Stimulated activated CD8-positive, alpha-beta memory T cell treated with anti-CD3 and anti-CD28 coated beads, Interleukin-7, amount 100 ng/mL, for 24 hours (primary cell): ENCODE measurements around the gene MEDAG.
"Not testable (repeated sequence)": the region's sequence is repeated elsewhere in the genome, so short reads cannot be mapped to it uniquely, and the experiment has no call there.

ENCODE experiments used
- DNase-seq: peaks from one replicate; pipeline ENCODE4 v3.0.0-alpha.2; 2020; ENCODE audit warnings: low read depth

Gene MEDAG

DNA sequence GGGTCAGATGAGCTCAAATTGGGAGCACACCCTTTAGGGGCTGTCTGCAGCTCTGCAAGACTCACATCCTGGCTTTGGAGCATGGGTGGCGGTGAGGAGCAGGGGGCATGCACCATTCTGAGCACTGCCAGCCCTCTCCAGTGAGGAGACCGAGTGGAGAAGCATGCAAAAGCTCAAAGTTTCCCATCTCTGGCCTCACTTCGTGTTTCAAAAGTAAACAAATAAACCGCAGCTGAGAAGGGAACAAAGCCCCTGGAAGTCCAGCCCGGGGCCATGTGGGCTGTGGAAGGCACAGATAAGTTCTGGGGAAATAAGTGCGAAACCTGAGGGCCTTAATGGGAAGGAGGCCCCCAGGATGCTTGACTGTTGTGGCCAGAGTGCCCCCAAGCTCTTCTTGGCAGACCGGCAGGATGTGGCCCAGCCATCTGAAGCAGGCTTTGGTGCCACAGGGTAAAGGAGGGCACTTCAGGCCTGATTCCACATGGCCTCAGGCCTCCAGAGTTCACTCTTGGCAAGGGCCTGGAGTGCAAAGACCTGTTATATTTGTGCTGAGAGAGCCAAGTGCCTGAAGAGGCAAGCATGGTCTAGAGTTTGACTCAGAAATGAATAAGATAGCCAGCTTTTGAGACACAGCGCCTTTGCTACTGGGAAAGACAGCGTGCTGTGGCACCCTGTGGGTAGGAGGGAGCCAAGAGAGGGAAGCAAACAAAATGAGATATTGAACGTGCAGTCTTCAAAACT lies 1.2 kb downstream of the MEDAG start:
- no peak for DNase-seq

DNA sequence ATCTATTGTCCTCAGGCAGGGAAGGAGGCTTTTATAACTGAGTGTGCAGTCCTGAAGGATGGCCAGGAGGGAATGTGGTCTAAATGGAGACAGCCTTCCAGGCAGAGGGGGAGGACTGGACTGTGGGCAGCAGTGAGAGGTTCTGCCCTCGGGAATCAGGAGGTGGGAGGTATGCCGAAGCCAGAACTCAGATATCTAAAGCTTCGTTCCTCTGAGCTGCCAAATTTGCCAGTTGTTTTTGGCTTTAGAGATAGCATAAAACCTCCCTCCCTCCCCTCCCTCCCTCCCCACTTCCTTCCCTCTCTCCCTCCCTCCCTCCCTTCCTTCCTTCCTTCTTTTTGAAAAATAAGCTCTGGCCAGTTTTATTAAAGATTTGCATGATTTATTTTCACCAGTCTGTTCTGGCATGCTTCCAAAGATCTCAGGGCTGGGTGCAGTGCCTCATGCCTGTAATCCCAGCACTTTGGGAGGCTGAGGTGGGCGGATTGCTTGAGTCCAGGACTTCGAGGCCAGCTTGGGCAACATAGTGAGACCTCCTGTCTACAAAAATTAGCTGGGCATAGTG lies 2.4 kb downstream of the MEDAG start:
- DNase-seq: no peak

DNA sequence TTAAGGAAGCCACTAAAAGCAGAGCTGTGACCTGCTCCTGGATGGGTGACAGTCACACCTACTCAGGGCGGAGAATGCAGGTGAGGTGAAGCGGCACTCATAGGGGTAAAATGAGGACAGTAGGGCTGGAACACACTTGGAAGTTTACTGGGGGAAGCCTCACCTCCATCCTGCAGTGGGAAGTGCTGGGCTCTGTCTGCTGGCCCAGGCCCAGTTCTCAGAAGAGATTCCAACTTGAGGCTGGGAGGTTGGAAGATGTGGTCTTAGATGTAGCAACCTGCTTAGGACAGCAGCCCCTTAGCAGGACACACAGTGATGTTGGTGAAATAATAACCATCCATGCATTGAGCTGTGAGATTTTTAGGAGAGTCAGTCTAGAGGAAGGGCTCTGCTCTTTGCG lies 4.6 kb downstream of the MEDAG start:
- DNase-seq: no peak

DNA sequence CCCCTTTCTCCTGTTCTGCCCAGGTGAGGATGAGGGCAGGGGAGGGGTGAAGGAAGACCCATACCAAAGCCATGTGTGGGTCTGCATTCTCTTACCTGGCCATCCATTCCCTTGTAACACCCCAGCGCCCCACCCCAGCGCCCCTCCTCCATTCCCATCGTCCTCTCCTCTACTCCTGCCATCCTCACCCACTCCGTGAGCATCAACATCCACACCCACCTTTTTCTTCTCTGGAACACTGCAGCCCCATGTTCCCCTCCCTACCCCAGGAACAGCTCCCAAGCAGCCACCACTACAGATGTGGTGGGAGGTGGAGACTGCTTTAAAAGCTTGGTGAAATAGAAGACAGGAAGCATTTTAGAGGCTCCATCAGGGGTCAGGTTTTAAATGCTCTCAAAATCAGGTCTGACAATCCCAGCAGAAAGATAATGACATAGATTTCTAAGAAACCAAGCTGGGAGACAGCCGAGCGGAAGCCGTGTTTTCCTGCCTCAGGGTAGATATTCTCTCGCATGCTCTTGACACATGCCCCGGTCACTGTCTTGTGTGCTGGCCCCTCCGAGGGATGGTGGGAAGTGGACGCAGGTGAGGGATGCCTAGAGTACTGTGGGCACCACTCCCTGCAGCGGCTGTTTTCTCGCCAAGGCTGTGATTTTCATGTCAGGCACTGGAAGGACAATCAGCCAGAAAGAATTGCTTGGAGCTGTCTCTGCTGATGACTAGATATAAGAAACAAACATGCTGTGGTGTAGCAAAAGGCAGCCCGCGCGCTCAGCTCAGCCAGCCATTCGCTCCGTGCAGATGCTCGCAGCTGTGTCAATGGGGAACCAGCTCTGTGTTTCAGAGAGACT lies 9.8 kb downstream of the MEDAG start:
- no peak for DNase-seq

DNA sequence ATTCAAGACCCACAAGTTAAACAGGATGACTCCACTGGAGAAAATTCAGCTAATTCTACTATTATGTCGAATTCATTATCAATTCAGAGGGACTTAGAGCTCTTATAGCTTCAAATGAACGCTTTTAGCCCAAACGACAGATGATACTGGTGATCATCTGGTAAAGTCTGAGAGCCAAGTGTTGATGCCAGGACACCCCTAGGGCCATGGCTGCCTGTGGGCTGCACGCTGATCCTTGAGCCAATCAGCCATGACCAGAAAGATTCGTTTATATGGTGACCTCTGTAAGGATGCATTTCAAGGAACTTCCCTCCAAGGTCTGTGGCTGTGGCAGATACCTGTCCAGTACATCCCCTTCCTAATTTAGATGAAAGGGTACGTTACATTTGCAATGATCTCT lies 10.9 kb downstream of the MEDAG start:
- DNase-seq: no peak

DNA sequence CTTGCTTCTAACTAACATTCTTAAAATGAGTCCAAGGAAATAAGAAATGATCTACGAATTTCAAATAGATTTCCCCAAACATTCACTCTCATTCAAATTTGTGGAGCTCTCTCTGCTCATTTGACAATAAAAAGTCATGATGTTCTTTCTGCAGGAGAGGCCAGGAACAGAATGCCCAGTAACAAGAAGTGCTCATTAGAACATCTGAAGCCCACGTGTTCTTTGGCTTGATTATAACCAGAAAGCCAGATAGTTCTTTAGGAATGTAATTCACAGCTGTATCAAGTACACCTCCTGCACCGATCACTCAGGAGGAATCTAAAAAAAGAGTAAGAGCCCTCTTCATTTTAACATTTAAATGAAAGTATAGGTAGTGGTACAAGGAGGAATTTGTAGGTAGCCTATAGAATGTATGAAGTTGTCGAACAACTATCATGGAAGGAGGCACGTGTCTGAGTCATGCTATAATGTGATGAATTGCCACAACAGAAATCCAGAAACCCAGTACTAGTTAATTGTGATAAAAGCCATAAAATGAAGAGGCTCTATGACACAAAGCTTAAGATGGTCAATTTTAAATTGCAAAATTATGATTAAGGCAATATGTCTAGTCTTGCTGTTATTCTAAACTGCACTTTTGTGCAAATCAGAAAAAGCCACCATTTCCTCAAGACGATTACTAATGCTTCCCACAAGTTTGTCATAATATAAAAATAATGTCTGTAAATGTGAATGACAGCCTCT lies 12.8 kb downstream of the MEDAG start:
- no peak for DNase-seq

DNA sequence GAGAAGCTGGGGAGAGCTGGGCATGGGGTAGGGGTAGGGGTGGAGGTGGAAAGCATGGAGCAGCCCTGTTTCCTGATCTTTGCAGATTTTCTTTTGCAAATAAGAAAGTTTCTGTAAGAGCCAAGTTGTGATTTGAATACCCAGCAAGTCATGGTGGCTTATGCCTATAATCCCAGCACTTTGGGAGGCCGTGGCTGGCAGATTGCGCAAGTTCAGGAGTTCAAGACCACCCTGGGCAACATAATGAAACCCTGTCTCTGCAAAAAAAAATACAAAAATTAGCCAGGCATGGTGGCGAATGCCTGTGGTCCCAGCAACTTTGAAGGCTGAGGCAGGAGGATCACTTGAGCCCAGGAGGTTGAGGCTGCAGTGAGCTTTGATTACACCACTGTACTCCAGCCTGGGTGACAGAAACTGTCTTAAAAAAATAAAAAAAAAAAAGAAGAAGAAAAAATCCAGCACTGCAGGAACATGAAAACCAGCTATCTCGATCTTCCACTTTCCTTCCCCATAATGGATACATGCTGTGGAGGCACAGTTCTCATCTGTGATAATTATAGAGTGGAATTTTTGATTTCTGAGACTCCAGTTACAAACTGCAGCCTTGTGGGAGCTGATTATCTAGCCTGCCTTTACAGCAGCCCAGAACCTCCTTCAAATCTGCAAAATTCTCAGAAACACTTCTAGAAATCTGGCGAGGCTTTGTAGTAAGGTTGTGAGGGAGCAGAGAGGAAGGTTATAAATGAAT lies 14.3 kb downstream of the MEDAG start:
- no peak for DNase-seq

DNA sequence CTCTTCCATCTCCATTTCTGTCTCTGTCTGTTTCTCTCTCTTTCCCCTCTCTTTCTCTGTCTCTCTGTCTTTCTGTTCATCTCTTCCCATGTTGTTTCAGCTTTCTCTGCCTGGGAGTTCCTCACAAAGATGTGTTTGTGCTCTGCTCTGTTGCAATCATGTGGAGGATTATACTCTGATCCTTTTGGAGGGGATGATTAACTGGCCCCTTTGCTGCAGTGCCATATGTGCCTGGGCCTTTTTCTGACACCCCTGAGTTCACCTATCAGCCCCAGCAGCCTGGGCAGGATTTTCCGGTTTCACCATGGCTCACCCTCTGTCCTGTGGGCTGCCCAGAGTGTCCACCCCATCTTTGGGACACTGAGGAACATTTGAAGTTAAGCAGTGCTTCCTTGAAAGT lies 17.3 kb downstream of the MEDAG start:
- no peak for DNase-seq

DNA sequence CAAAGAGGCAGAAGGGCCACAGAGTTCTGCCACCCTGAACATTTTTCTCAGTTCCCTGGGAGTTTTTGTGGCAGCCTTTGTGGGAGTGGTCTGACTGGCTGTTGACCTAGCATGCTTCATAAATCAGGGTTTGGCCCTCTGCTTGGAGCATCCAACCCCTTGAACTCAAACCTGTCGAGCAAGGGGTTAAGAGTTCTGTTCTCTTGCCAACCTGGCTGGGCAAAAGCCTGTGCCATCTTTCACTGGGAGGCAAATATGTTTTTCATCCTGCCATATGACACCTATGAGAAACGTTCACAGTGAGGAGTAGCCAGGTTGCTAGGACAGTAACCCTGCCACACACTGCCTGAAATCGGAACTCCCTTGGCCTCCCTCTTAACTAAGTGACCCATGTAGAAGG lies 18.6 kb downstream of the MEDAG start:
- DNase-seq: no peak

DNA sequence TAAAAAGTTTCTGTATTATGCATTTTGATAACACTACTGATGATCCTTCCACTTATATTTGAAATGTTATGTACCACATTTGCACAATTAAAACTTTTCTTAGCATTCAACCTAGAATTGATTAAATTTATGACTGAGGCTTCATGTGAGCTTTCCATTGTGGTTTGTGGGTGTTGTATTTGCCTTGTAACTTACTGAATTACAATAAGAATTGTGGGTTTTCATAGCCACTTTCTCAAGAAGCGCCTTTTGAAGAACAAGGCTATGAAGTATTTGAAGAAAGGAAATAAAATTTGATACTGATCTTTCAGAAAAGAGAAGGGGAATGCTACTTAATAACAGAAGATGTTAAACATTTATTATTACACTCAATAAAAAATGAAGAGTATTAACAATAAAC lies 19.4 kb downstream of the MEDAG start:
- DNase-seq: no peak

DNA sequence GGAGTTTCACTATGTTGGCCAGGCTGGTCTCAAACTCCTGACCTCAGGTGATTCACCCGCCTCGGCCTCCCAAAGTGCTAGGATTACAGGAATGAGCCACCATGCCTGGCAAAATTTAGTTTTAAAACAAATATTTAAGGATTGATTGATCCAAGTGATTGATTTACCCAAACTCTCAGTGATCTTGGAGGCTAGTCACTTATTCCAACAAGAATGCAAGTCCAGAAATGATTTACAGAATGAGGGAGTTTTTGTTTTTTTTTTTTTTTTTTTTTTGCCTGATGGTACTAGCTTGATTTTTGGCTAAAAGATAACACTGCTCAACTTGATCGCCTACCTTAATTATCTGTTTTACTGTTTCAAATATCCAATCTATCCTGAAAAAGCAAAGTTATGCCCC lies 20.7 kb downstream of the MEDAG start:
- no peak for DNase-seq

DNA sequence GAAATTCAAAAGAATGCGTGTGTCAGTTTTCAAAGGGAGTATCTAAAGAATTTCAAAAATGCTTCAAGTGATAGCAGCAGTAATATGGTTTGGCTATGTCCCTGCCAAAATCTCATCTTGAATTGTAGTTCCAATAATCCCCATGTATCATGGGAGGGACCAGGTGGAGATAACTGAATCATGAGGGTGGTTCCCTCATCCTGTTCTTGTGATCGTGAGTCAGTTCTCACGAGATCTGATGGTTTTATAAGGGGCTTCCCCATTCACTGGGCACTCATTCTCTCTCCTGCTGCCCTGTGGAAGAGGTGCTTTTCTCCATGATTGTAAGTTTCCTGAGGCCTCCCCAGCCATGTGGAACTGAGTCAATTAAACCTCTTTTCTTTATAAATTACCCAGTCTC lies 21.1 kb downstream of the MEDAG start:
- DNase-seq: not testable (repeated sequence)

DNA sequence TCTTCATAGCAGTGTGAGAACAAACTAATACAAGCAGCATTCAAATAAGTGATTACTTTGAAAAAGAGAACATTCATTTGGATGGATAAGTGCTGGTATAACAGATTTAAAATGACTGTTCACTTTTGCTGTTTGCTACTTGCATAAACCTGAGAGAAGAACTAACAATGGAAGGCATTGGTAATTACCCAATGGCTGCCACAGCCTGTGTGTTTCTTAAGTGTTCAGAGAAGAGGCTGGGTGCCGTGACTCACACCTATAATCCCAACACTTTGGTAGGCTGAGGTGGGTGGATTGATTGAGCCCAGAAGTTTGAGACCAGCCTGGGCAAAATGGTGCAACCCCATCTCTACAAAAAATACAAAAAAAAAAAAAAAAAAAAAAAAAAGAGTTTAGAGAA lies 21.5 kb downstream of the MEDAG start:
- no peak for DNase-seq

DNA sequence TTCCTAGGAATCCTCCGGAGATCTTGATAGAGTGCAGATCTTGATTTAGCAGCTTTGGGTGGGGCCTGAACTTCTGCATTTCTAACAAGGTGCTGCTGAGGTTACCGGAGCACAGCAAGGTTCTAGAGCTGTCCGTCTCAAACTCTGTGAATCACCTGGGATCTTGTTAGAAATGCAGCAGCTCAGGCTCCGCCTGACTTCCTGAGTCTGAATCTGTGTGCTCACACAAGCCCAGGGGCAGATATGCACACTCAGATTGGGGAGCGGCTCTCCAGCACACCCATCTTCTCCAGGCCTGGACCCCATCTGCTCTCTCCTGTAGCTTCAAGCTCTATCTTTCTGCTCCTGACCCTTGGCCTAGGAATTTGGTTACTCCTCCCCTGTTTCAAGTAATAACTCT lies 22.9 kb downstream of the MEDAG start:
- DNase-seq: no peak

DNA sequence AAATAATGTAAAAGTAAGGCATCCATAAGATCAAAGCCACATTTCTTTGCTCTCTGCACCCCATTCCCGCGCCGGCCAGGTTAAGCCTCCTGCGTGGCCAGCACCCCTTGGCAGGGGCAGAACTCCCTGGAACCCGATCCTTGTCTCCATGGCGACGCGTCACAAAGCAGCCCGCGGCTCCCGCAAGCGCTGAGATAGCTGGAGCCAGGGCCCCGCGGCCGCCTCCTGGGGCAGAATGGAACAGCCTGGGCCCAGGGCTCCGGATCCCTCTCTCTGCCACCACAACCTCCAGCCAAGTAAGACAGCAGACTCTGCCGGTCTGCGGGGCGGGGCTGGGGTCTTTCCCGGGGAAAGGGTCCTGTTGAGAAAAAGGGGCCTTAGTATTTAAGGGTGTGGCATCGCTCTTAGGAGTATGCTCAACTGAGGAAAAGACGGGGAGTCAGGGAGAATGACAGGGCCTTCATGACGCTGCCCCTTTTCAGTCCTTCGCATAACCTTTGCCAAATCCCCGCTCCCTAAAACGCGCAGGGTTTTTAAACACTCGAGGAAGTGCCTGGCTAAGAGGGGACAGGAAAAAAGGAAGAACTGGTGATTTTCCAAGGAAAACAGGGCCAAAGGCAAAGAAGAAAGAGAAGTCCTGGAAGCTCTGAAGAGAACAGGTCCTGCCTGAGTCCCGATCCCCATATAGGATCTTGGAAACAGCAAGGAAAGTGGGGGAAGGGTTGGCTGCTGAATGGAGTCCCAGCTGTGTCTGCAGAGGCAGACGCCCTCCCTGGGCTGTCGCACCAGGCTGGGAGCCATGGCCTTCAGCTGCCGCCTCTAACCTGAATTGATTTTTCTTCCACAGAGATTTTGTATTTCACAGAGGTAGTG lies 26.6 kb downstream of the MEDAG start, which contains the start of gene TEX26:
Gene TEX26, plus strand, starts transcription at position 176 of the 873 bp plus-strand sequence. Its CDS starts 60 bp downstream, at position 236.
- DNase-seq: no peak

DNA sequence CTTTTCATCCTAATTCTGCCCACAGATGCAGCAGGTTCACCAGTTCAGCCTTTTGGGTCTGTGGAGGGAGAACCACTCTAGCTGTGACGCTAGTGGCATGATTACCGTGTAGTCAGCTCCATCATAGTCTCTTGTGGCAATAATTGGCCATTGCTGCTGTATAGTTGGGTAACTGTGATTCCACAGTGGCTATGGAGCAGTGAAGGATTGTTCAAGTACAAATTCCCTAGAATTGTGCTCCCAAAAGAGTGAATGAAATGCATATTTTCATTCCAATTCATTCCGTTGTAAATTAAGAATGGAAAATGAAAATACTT lies 27.2 kb downstream of the MEDAG start:
- DNase-seq: no peak

DNA sequence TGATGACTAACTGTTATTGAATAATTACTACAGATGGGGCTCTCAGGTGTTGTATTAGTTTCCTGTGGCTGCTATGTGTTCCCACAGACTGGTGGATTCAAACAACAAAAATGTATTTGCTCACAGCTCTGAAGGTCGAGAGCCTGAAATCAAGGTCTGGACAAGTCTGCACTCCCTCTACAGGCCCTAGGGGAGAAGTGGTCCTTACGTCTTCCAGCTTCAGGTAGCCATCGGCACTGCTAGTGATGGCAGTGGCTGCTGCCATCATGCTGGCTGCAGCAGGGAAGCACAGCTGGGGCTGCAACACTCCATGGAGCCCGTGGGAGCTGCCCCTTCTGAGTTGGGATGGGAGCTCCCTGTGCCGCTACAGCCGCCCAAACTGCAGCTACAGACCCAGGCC lies 28.3 kb downstream of the MEDAG start:
- DNase-seq: no peak

DNA sequence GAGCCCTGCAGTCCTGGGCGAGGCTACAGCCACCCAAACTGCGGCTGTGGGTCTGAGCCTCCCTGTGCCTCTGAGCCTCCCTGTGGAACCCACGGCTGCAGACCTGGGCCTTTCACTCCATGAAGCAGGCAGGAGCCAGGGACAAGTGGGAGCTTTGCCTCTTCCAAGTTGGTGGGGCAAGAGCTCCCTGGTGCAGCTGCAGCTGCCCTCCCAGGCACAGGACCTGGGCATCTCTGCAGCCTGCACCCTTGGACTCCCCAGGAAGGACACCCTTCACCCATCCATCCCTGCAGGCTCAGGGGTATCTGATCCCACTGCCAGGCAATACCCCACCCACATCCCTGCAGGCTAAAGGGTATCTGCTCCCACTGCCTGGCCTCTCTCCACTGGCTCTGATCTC lies 28.7 kb downstream of the MEDAG start:
- no peak for DNase-seq

DNA sequence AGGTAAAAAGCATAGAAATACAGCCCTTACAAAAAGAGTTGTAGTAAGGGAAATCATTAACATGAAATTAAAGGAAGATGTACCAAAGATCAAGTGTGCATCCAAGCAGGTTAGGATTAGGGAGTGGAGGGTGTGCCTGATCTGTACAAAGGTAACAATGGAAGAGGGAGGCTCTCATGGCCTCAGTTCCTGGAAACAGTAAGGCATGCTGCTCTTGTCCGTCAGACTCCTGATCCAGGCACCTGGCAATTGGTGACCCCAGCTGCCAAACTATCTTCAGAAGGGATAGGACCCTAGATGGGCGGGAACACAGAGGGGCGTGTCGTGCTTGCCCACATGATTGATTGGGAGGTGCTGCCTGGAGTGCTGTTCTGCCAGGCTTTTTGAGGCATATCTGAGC lies 30.9 kb downstream of the MEDAG start:
- DNase-seq: no peak

DNA sequence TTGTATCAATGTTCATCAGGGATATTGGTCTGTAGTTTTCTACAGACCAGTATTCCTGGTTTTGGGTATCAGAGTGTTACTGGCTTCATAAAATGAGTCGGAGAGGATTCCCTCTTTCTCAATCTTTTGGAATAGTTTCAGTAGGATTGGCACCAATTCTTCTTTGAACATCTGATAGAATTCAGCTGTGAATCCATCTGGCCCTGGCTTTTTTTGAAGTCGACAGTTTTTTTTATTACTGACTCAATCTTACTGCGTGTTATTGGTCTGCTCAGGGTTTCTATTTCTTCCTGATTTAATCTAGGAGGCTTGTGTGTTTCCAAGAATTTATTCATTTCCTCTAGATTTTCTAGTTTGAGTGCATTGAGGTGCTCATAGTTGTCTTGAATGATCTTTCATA lies 37.8 kb downstream of the MEDAG start:
- no peak for DNase-seq
